IMR-90 (cell line): ENCODE measurements around the gene VEGFC. TPM values are rescaled to one million over a fixed set of nuclear protein-coding genes. Genes with fewer than 3 reads are reported as not detected.

Experiments
- ATAC-seq: fragments of 200-7000 bp; cut with Tn5 transposase; 2 replicates; pipeline ENCODE4 v1.9.1; 2020; ENCODE audit warnings: low read depth, mild to moderate bottlenecking, moderate library complexity
- BruUV-seq: library from RNA; stranded (reverse); fragments of 400-500 nt; replicated peaks from 2 replicates; lab custom pipeline; 2021; lab: Mats Ljungman, UMichigan
- CTCF ChIA-PET: fragments of 300-600 bp; formaldehyde crosslinking; extraction: SDS; loops from one replicate; lab custom pipeline; 2021; ENCODE audit warnings: antibody characterized with exemption; lab: Yijun Ruan, JAX
- POLR2A ChIA-PET: fragments of 300-600 bp; sonication (Branson Sonifier 250); formaldehyde crosslinking; loops from one replicate; lab custom pipeline; 2022; ENCODE audit warnings: antibody characterized with exemption; ENCODE audit not compliant: unreplicated experiment; lab: Charles Lee
- DNase-seq: peaks from one replicate; pipeline ENCODE4 v3.0.0; 2013
- H2AFZ ChIP-seq: replicated peaks from 2 replicates; pipeline ENCODE3; 2013; ENCODE audit warnings: low read length, mild to moderate bottlenecking; ENCODE audit not compliant: poor library complexity
- H2AK5ac ChIP-seq: 2 replicates; pipeline ENCODE4 v1.6.1; 2013; ENCODE audit warnings: low read depth, low read length, inconsistent platforms
- H2AK9ac ChIP-seq: replicated peaks from 2 replicates; pipeline ENCODE3; 2013; ENCODE audit warnings: mild to moderate bottlenecking, low read depth, low read length, moderate library complexity; ENCODE audit not compliant: poor library complexity
- H2BK120ac ChIP-seq: 2 replicates; pipeline ENCODE4 v1.6.1; 2013; ENCODE audit warnings: low read depth, low read length, inconsistent platforms
- H2BK15ac ChIP-seq: 3 replicates; pipeline ENCODE4 v1.6.1; 2013; ENCODE audit warnings: low read depth, low read length, inconsistent platforms
- H2BK20ac ChIP-seq: 2 replicates; pipeline ENCODE4 v1.6.1; 2013; ENCODE audit warnings: low read depth, mild to moderate bottlenecking, inconsistent platforms, low read length, moderate library complexity
- H2BK5ac ChIP-seq: 2 replicates; pipeline ENCODE4 v1.6.1; 2013; ENCODE audit warnings: mild to moderate bottlenecking, low read depth, low read length, inconsistent platforms; ENCODE audit not compliant: poor library complexity, severe bottlenecking
- H3K14ac ChIP-seq: replicated peaks from 2 replicates; pipeline ENCODE4 v1.6.1; 2013; ENCODE audit warnings: low read depth, low read length, inconsistent platforms
- H3K18ac ChIP-seq: 2 replicates; pipeline ENCODE4 v1.6.1; 2013; ENCODE audit warnings: low read depth, low read length, control low read depth
- H3K23ac ChIP-seq: 2 replicates; pipeline ENCODE4 v1.6.1; 2013; ENCODE audit warnings: low read depth, low read length, inconsistent platforms
- H3K27ac ChIP-seq: 2 replicates; pipeline ENCODE4 v1.5.1; 2013; ENCODE audit warnings: mild to moderate bottlenecking, control low read depth, low read length; ENCODE audit not compliant: insufficient read depth
- H3K27me3 ChIP-seq: 2 replicates; pipeline ENCODE4 v1.6.1; 2013; ENCODE audit warnings: low read length; ENCODE audit not compliant: control insufficient read depth, insufficient read depth
- H3K36me3 ChIP-seq: 2 replicates; pipeline ENCODE4 v1.6.1; 2013; ENCODE audit warnings: low read length, mixed read lengths; ENCODE audit not compliant: control insufficient read depth, insufficient read depth
- H3K4ac ChIP-seq: 2 replicates; pipeline ENCODE4 v1.6.1; 2013; ENCODE audit warnings: low read depth, low read length, inconsistent platforms
- H3K4me1 ChIP-seq: 2 replicates; pipeline ENCODE4 v1.6.1; 2013; ENCODE audit warnings: low read length, mixed read lengths; ENCODE audit not compliant: control insufficient read depth, insufficient read depth
- H3K4me2 ChIP-seq: 2 replicates; pipeline ENCODE4 v1.6.1; 2013; ENCODE audit warnings: low read depth, mild to moderate bottlenecking, control low read depth, low read length, moderate library complexity
- H3K4me3 ChIP-seq: 2 replicates; pipeline ENCODE4 v1.5.1; 2013; ENCODE audit warnings: low read depth, mild to moderate bottlenecking, control low read depth, low read length, moderate library complexity; ENCODE audit not compliant: insufficient read depth
- H3K56ac ChIP-seq: 2 replicates; pipeline ENCODE4 v1.6.1; 2013; ENCODE audit warnings: low read length, inconsistent platforms; ENCODE audit not compliant: insufficient read depth; ENCODE audit errors: extremely low read depth
- H3K79me1 ChIP-seq, 2 experiments: 2 replicates each; pipeline ENCODE4 v1.6.1; 2013; ENCODE audit warnings: low read length in 2 of 2, inconsistent platforms in 1 of 2, low read depth in 1 of 2
- H3K9ac ChIP-seq: 2 replicates; pipeline ENCODE4 v1.6.1; 2013; ENCODE audit warnings: low read depth, low read length, control low read depth
- H3K9me1 ChIP-seq: 2 replicates; pipeline ENCODE4 v1.6.1; 2013; ENCODE audit warnings: low read length, inconsistent platforms; ENCODE audit not compliant: insufficient read depth
- H3K9me3 ChIP-seq: 2 replicates; pipeline ENCODE4 v1.6.1; 2013; ENCODE audit warnings: low read length; ENCODE audit not compliant: control insufficient read depth, insufficient read depth
- H4K20me1 ChIP-seq: 2 replicates; pipeline ENCODE4 v1.6.1; 2013; ENCODE audit warnings: low read length, inconsistent platforms; ENCODE audit not compliant: insufficient read depth
- H4K5ac ChIP-seq: 2 replicates; pipeline ENCODE4 v1.6.1; 2013; ENCODE audit warnings: mild to moderate bottlenecking, low read depth, low read length, control low read depth
- H4K8ac ChIP-seq, 2 experiments: 2 replicates each; pipeline ENCODE4 v1.6.1; 2013; ENCODE audit warnings: low read depth in 2 of 2, low read length in 2 of 2, control low read depth in 1 of 2, inconsistent platforms in 1 of 2
- H4K91ac ChIP-seq: 2 replicates; pipeline ENCODE4 v1.6.1; 2013; ENCODE audit warnings: low read depth, low read length, inconsistent platforms; ENCODE audit not compliant: insufficient read depth
- BHLHE40 ChIP-seq: fragments of 150-350 bp; IDR thresholded peaks from 2 replicates; pipeline ENCODE4 v1.6.1; 2016; ENCODE audit warnings: mild to moderate bottlenecking, low read depth, low read length
- CEBPB ChIP-seq: IDR thresholded peaks from 2 replicates; pipeline ENCODE4 v1.6.1; 2012; ENCODE audit warnings: low read depth, low read length, improper control_type of control experiment
- CHD1 ChIP-seq: IDR thresholded peaks from 2 replicates; pipeline ENCODE4 v1.6.1; 2012; ENCODE audit warnings: low read depth, low read length, improper control_type of control experiment
- CTCF ChIP-seq: conservative IDR thresholded peaks from 2 replicates; pipeline ENCODE4 v1.5.1; 2012; ENCODE audit warnings: mild to moderate bottlenecking, low read depth, low read length, improper control_type of control experiment
- ELK1 ChIP-seq: fragments of 150-350 bp; IDR thresholded peaks from 2 replicates; pipeline ENCODE4 v1.6.1; 2016; ENCODE audit warnings: low read depth, mild to moderate bottlenecking, low read length, moderate library complexity, borderline replicate concordance
- FOS ChIP-seq: fragments of 150-350 bp; IDR thresholded peaks from 2 replicates; pipeline ENCODE4 v1.6.1; 2016; ENCODE audit warnings: low read depth, low read length
- MAFK ChIP-seq: IDR thresholded peaks from 2 replicates; pipeline ENCODE4 v1.6.1; 2012; ENCODE audit warnings: low read depth, low read length, improper control_type of control experiment
- MAZ ChIP-seq: IDR thresholded peaks from 2 replicates; pipeline ENCODE4 v1.6.1; 2012; ENCODE audit warnings: low read depth, mild to moderate bottlenecking, low read length, improper control_type of control experiment, moderate library complexity, borderline replicate concordance
- MXI1 ChIP-seq: IDR thresholded peaks from 2 replicates; pipeline ENCODE4 v1.6.1; 2012; ENCODE audit warnings: low read depth, mild to moderate bottlenecking, low read length, moderate library complexity, borderline replicate concordance
- NFE2L2 ChIP-seq: fragments of 150-350 bp; IDR thresholded peaks from 2 replicates; pipeline ENCODE4 v1.6.1; 2016; ENCODE audit warnings: low read depth, mild to moderate bottlenecking, low read length
- POLR2A ChIP-seq: IDR thresholded peaks from 2 replicates; pipeline ENCODE4 v1.6.1; 2012; ENCODE audit warnings: mild to moderate bottlenecking, low read depth, low read length
- RAD21 ChIP-seq: IDR thresholded peaks from 2 replicates; pipeline ENCODE4 v1.6.1; 2012; ENCODE audit warnings: low read length, improper control_type of control experiment
- RCOR1 ChIP-seq: IDR thresholded peaks from 2 replicates; pipeline ENCODE4 v1.6.1; 2012; ENCODE audit warnings: mild to moderate bottlenecking, low read length, improper control_type of control experiment; ENCODE audit not compliant: insufficient replicate concordance
- RFX5 ChIP-seq: IDR thresholded peaks from 2 replicates; pipeline ENCODE4 v1.8.0; 2012; ENCODE audit warnings: low read depth, mild to moderate bottlenecking, low read length, moderate library complexity
- SMC3 ChIP-seq: fragments of 150-350 bp; IDR thresholded peaks from 2 replicates; pipeline ENCODE4 v1.6.1; 2016; ENCODE audit warnings: low read depth, mild to moderate bottlenecking, antibody characterized with exemption, low read length, moderate library complexity
- whole genome bisulfite sequencing, 2 experiments: methylation state at CpG; one replicate each; pipeline versions ENCODE4 v1.1.5 to v1.1.7; 2013; ENCODE audit warnings: missing lambda C conversion rate in 2 of 2; ENCODE audit not compliant: insufficient read length in 1 of 2; ENCODE audit errors: extremely low coverage in 2 of 2; 5-methylcytosine and 5-hydroxymethylcytosine counted together
- dilution Hi-C: fragments of 300-500 bp; cut with HindIII; formaldehyde crosslinking; loops from one replicate; pipeline ENCODE4 v1.14.3; 2018; ENCODE audit warnings: low sequenced_read_pairs; ENCODE audit not compliant: unreplicated experiment
- in situ Hi-C: fragments of 300-500 bp; cut with MboI; formaldehyde crosslinking; loops from 3 replicates; pipeline ENCODE4 v1.14.3; 2019; ENCODE audit warnings: low sequenced_read_pairs, inconsistent platforms, mixed read lengths
- intact Hi-C: fragments of 100-400 bp; cut with micrococcal nuclease; formaldehyde crosslinking; loops from 2 replicates; pipeline ENCODE4 v1.10.0; 2022
- polyA plus RNA-seq, 3 experiments: library from polyadenylated mRNA; depleted of rRNA; stranded (reverse); fragments of >200 nt; gene quantifications; 2 replicates each; pipeline ENCODE4 v1.2.3, GENCODE V29; 2012; ENCODE audit warnings: low replicate concordance in 1 of 3
- total RNA-seq: library from RNA; depleted of rRNA; stranded (reverse); fragments of >200 nt; gene quantifications from 2 replicates; pipeline ENCODE4 v1.2.3, GENCODE V29; 2012
- TF ChIP-seq, protein P1 (sequence below): fragments of 150-350 bp; IDR thresholded peaks from 2 replicates; pipeline ENCODE4 v1.6.1; 2017; ENCODE audit warnings: mild to moderate bottlenecking, antibody characterized with exemption, low read length, low read depth

VEGFC gene
- total and polyA plus RNA-seq, 2 of the 4 experiments (the other 2 are of a cell fraction) = 22.9 to 49.7 TPM

DNA sequence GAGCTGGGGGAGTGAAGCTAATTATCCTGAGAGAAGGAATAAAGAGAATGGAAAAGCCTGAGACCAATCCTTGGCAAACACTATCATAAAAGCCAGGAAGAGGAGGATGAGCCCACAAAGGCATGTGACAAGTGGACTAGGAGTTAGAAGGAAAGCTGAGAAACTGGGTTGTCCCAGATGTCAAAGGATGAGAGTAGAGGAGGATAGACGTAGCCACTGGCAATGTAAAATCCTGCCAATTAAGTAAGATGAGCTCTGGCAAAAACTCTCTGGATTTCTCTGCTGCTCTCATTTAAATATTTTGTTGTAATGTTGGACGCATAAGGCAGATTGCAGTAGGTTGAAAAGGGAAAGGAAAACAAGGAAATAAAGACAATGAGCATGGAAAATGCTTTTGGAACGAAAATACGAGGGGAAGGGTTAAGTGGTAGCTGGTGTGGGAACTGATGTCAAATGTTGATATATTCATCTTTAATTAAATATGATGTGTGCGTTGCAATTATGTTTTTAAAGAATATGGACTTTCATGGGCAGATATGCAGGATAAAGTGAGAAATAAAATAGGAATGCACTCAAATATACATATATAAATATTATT is 14.2 kb upstream of the VEGFC start:
- Histone ChIP-seq H2AFZ (no peak overlapping the region), H3K4me1 (no peaks in the 10 kb centered on the region), H3K9me3 (peaks cover 4% of the 10 kb centered on the region; the same call in 1 of the 2 replicates), H3K18ac (no peak overlapping the region), H3K4me3 (no peak overlapping the region), H2BK20ac (no peak overlapping the region), H3K27me3 (no peaks in the 10 kb centered on the region), H2BK120ac (no peak overlapping the region), H2BK15ac (no peak overlapping the region), H4K5ac (no peak overlapping the region; the same call in 1 of the 2 replicates), H3K9ac (no peak overlapping the region), H3K23ac (no peak overlapping the region), H3K79me1 (no peaks in the 10 kb centered on the region), H2AK5ac (no peak overlapping the region), H3K4ac (no peak overlapping the region), H3K9me1 (no peaks in the 10 kb centered on the region), H3K56ac (no peak overlapping the region), H3K36me3 (no peaks in the 10 kb centered on the region), H4K8ac (no peak overlapping the region), H3K14ac (no peak overlapping the region), H2AK9ac (no peak overlapping the region), H3K27ac (no peak overlapping the region), H2BK5ac (no peak overlapping the region), H3K4me2 (no peak overlapping the region), H4K20me1 (no peaks in the 10 kb centered on the region), H4K91ac (no peak overlapping the region)
- dilution Hi-C loops (no loop called here), intact Hi-C loops (no loop called here), in situ Hi-C loops (no loop called here)
- POLR2A ChIA-PET = no interaction called here
- no TSS peak for BruUV-seq
- TF ChIP-seq FOS (no peak), MAFK (no peak), RCOR1 (no peak), CHD1 (no peak), RAD21 (no peak), MXI1 (no peak), CEBPB (no peak), NFE2L2 (no peak), POLR2A (no peak), MAZ (no peak), SMC3 (no peak), RFX5 (no peak), ELK1 (no peak), CTCF (no peak), BHLHE40 (no peak)
- TF ChIP-seq, protein P1, sequence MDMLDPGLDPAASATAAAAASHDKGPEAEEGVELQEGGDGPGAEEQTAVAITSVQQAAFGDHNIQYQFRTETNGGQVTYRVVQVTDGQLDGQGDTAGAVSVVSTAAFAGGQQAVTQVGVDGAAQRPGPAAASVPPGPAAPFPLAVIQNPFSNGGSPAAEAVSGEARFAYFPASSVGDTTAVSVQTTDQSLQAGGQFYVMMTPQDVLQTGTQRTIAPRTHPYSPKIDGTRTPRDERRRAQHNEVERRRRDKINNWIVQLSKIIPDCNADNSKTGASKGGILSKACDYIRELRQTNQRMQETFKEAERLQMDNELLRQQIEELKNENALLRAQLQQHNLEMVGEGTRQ = no peak
- ATAC-seq (no peak), DNase-seq (no peak)
- 100% methylated on average over 1 to 2 of the region's 5 CpGs for WGBS, 2 experiments
- CTCF ChIA-PET = no interaction called here
